Measurements from ENCODE around the gene GTSF1L. TPM values are rescaled to one million over a fixed set of nuclear protein-coding genes. Genes with fewer than 3 reads are reported as not detected.
A peak's percentile ranks its signal among the peaks of the same experiment; 100 is the strongest.

The GTSF1L gene
- total RNA-seq, 1 experiment from 2014 or later, result not detected

- WGBS (ENCODE audit: extremely low coverage, insufficient read length, low lambda C conversion rate), result no CpG with 5 or more reads among the region's 4 CpGs
- no peak overlapping the region for H3K4ac ChIP-seq (ENCODE audit: low read depth, low read length)
- TF ChIP-seq CTCF (conservative IDR thresholded peaks at IDR 0.05), result no peak
- H2AFZ ChIP-seq (ENCODE audit: low read length), result no peak overlapping the region
- H3K23me2 ChIP-seq (ENCODE audit: insufficient read length, low read depth, low read length, poor library complexity, severe bottlenecking), result no peaks in the 10 kb centered on the region
- no peak overlapping the region for H3T11ph ChIP-seq (ENCODE audit: low read length)
- no peak overlapping the region for H4K91ac ChIP-seq (ENCODE audit: insufficient read length, low read depth, low read length)
- H2BK120ac ChIP-seq (ENCODE audit: low read depth, low read length, poor library complexity, severe bottlenecking), result no peak overlapping the region
- Mint-ChIP-seq H3K4me3 (no peak overlapping the region), H3K27ac (peak overlapping the region in 2 of 3 experiments; percentile 36 to 72; a peak in 2 of 7 replicates), H3K4me1 (peaks cover 6 to 7% of the 10 kb centered on the region in 2 experiments), H3K9me3 (no peaks in the 10 kb centered on the region), H3K36me3 (ENCODE audit: insufficient read depth in 1 of 3, low read depth in 3 of 3) (peaks cover 25 to 50% (median 47%) of the 10 kb centered on the region in 3 experiments; a peak in 6 of 7 replicates), H3K27me3 (ENCODE audit: low read depth) (no peaks in the 10 kb centered on the region)
- H2BK12ac ChIP-seq (ENCODE audit: insufficient read length, low read depth, low read length), result no peak overlapping the region
- no peak overlapping the region for H4K5ac ChIP-seq (ENCODE audit: insufficient read length, low read depth, low read length)
- no peaks in the 10 kb centered on the region for H4K20me1 ChIP-seq (ENCODE audit: control insufficient read depth, insufficient read depth, insufficient read length)
- no peak overlapping the region for H2AK5ac ChIP-seq (ENCODE audit: insufficient read length, low read length)
- DNase-seq, result no peak
- no peaks in the 10 kb centered on the region for H3K27me3 ChIP-seq (ENCODE audit: insufficient read depth, low read length)
- H3K14ac ChIP-seq (ENCODE audit: insufficient read depth, low read length), result no peak overlapping the region
- no peak overlapping the region for H3K9ac ChIP-seq (ENCODE audit: extremely low read depth, insufficient read length, low read length)
- H2BK15ac ChIP-seq (ENCODE audit: low read depth, low read length), result no peak overlapping the region
- no peaks in the 10 kb centered on the region for H3K79me1 ChIP-seq (ENCODE audit: insufficient read depth, low read depth, low read length, poor library complexity, severe bottlenecking)
- H2BK5ac ChIP-seq (ENCODE audit: insufficient read length, low read length), result no peak overlapping the region
- H3K79me2 ChIP-seq (ENCODE audit: insufficient read depth, low read length), result no peaks in the 10 kb centered on the region
- H3K27ac ChIP-seq (ENCODE audit: insufficient read length, low read depth, low read length), result no peak overlapping the region
- H3K4me2 ChIP-seq (ENCODE audit: insufficient read depth, insufficient read length, low read length), result no peak overlapping the region
- no peaks in the 10 kb centered on the region for H3K4me1 ChIP-seq (ENCODE audit: insufficient read depth, low read length)
- H3K9me3 ChIP-seq (ENCODE audit: control insufficient read depth, low read depth, low read length), result no peaks in the 10 kb centered on the region
- no peak overlapping the region for H3K23ac ChIP-seq (ENCODE audit: insufficient read length, low read depth, low read length)
- no peak overlapping the region for H3K18ac ChIP-seq (ENCODE audit: insufficient read length, low read depth, low read length)
- H2BK20ac ChIP-seq (ENCODE audit: low read depth, low read length, poor library complexity, severe bottlenecking), result no peak overlapping the region
- H3K56ac ChIP-seq (ENCODE audit: insufficient read length, low read depth, low read length), result no peak overlapping the region
- H4K8ac ChIP-seq (replicated peaks; ENCODE audit: insufficient read length, low read depth, low read length), result no peak overlapping the region
Observed at GRCh38 chr20:43689165-43689564, 37.6 kb downstream of the GTSF1L start.
